SK-N-SH (cell line): ENCODE data around the gene CES5A. TPM values are rescaled to one million over a fixed set of nuclear protein-coding genes. Genes with fewer than 3 reads are reported as not detected.

Source experiments
- CTCF ChIA-PET: fragments of 300-600, 350-600 bp; formaldehyde crosslinking; extraction: SDS; loops from one replicate; lab custom pipeline; 2021; lab: Yijun Ruan, JAX
- POLR2A ChIA-PET: fragments of 350-600 bp; sonication (Branson Sonifier 250); formaldehyde crosslinking; extraction: SDS; loops from one replicate; lab custom pipeline; 2020; ENCODE audit warnings: antibody characterized with exemption, inconsistent platforms; lab: Yijun Ruan, JAX
- DNase-seq: peaks from one replicate; pipeline ENCODE4 v3.0.0; 2012
- H2AFZ ChIP-seq: fragments of 200-600 bp; sonication (generic); 2 replicates; pipeline ENCODE4 v1.8.1; 2016; ENCODE audit warnings: antibody characterized with exemption, mild to moderate bottlenecking, low read depth
- H3F3A ChIP-seq: fragments of 200-600 bp; sonication (generic); replicated peaks from 2 replicates; pipeline ENCODE3; 2016; ENCODE audit warnings: antibody characterized with exemption, mild to moderate bottlenecking; ENCODE audit not compliant: insufficient read depth
- H3K27ac ChIP-seq, 2 experiments: fragments of 200-500 bp in 1 of 2; fragments of 200-600 bp in 1 of 2; sonication (Bioruptor generic) in 1 of 2; sonication (generic), shearing (Covaris generic) in 1 of 2; 2 replicates each; pipeline versions ENCODE4 v1.5.1 to v1.6.1; 2014 to 2016; ENCODE audit warnings: low read depth in 2 of 2, inconsistent platforms in 1 of 2, low read length in 1 of 2, mild to moderate bottlenecking in 1 of 2, mixed read lengths in 1 of 2
- H3K27me3 ChIP-seq: fragments of 200-600 bp; sonication (generic), shearing (Covaris generic); 2 replicates; pipeline ENCODE4 v1.6.1; 2016; ENCODE audit warnings: mixed run types; ENCODE audit not compliant: insufficient read depth
- H3K36me3 ChIP-seq, 2 experiments: fragments of 200-500 bp in 1 of 2; fragments of 200-600 bp in 1 of 2; sonication (Bioruptor generic) in 1 of 2; sonication (generic) in 1 of 2; replicated peaks in 1 of 2; 2 replicates each; pipeline versions ENCODE3 to v1.5.1; 2014 to 2016; ENCODE audit warnings: low read length in 1 of 2, mild to moderate bottlenecking in 1 of 2; ENCODE audit not compliant: insufficient read depth in 2 of 2, control insufficient read depth in 1 of 2
- H3K4me1 ChIP-seq, 2 experiments: fragments of 200-500 bp in 1 of 2; fragments of 200-600 bp in 1 of 2; sonication (Bioruptor generic) in 1 of 2; sonication (generic), shearing (Covaris generic) in 1 of 2; 2 replicates each; pipeline versions ENCODE4 v1.5.1 to v1.6.1; 2014 to 2016; ENCODE audit warnings: low read depth in 1 of 2, low read length in 1 of 2, mixed run types in 1 of 2; ENCODE audit not compliant: insufficient read depth in 2 of 2, control insufficient read depth in 1 of 2
- H3K4me2 ChIP-seq: fragments of 200-600 bp; sonication (generic), shearing (Covaris generic); 2 replicates; pipeline ENCODE4 v1.6.1; 2017; ENCODE audit warnings: mixed run types
- H3K4me3 ChIP-seq, 2 experiments: fragments of 200-500 bp in 1 of 2; fragments of 200-600 bp in 1 of 2; sonication (Bioruptor generic) in 1 of 2; sonication (generic), shearing (Covaris generic) in 1 of 2; 2 replicates each; pipeline versions ENCODE4 v1.5.1 to v1.8.1; 2014 to 2016; ENCODE audit warnings: low read depth in 2 of 2, inconsistent platforms in 1 of 2, low read length in 1 of 2, mild to moderate bottlenecking in 1 of 2, mixed read lengths in 1 of 2, moderate library complexity in 1 of 2
- H3K79me2 ChIP-seq: fragments of 200-600 bp; sonication (generic); 2 replicates; pipeline ENCODE4 v1.8.1; 2017; ENCODE audit warnings: mild to moderate bottlenecking; ENCODE audit not compliant: insufficient read depth
- H3K9ac ChIP-seq: fragments of 200-600 bp; sonication (generic); 2 replicates; pipeline ENCODE4 v1.6.1; 2017; ENCODE audit warnings: mixed run types
- H3K9me2 ChIP-seq: fragments of 200-600 bp; sonication (generic); 2 replicates; pipeline ENCODE4 v1.6.1; 2017; ENCODE audit warnings: mixed run types
- H3K9me3 ChIP-seq: fragments of 200-600 bp; sonication (generic); 2 replicates; pipeline ENCODE4 v1.6.1; 2017; ENCODE audit warnings: mixed run types, mild to moderate bottlenecking, moderate library complexity
- H4K20me1 ChIP-seq: fragments of 200-600 bp; sonication (generic); 2 replicates; pipeline ENCODE4 v1.6.1; 2017; ENCODE audit warnings: mild to moderate bottlenecking, mixed run types; ENCODE audit not compliant: insufficient read depth
- FOSL2 ChIP-seq: IDR thresholded peaks from 2 replicates; pipeline ENCODE4 v1.4.0; 2012; ENCODE audit warnings: low read depth, mild to moderate bottlenecking, moderate library complexity, borderline replicate concordance
- NRF1 ChIP-seq: IDR thresholded peaks from 2 replicates; pipeline ENCODE4 v1.6.1; 2012; ENCODE audit warnings: low read depth, mild to moderate bottlenecking, low read length
- POLR2AphosphoS5 ChIP-seq: IDR thresholded peaks from 2 replicates; pipeline ENCODE4 v1.6.1; 2012; ENCODE audit warnings: low read depth, low read length
- REST ChIP-seq: IDR thresholded peaks from 2 replicates; pipeline ENCODE4 v1.6.1; 2012; ENCODE audit warnings: mild to moderate bottlenecking, low read depth, low read length, moderate library complexity
- RXRA ChIP-seq: IDR thresholded peaks from 2 replicates; pipeline ENCODE4 v1.4.0; 2012; ENCODE audit warnings: low read depth, mild to moderate bottlenecking, borderline replicate concordance
- SMC3 ChIP-seq: IDR thresholded peaks from 2 replicates; pipeline ENCODE4 v1.6.1; 2012; ENCODE audit warnings: low read depth, low read length, improper control_type of control experiment
- TAF1 ChIP-seq: IDR thresholded peaks from 2 replicates; pipeline ENCODE4 v1.6.1; 2012; ENCODE audit warnings: low read depth, mild to moderate bottlenecking, low read length, moderate library complexity, borderline replicate concordance
- YY1 ChIP-seq: IDR thresholded peaks from 2 replicates; pipeline ENCODE4 v1.4.0; 2012; ENCODE audit warnings: low read depth, mild to moderate bottlenecking
- WGBS: methylation state at CpG from one replicate; pipeline ENCODE4 v1.1.6; 2017; ENCODE audit warnings: low lambda C conversion rate; 5-methylcytosine and 5-hydroxymethylcytosine counted together
- polyA plus RNA-seq, 3 experiments: library from polyadenylated mRNA; depleted of rRNA; stranded (reverse); fragments of >200 nt; gene quantifications; 2 replicates each; pipeline ENCODE4 v1.2.3, GENCODE V29; 2012

CES5A gene
- polyA plus RNA-seq, 1 of the 3 experiments (the other 2 are of a cell fraction): not detected

- Histone ChIP-seq H3K4me3 (no peak overlapping the region), H3K79me2 (no peaks in the 10 kb centered on the region), H4K20me1 (no peaks in the 10 kb centered on the region), H3F3A (no peaks in the 10 kb centered on the region)
- CTCF ChIA-PET: interaction anchor here (0.6 to 2.4 kb wide), 3 partner anchors 14 to 367 kb away, joined by 3 to 9 read pairs (median 3); no protein-coding TSS in a partner anchor
- TF ChIP-seq RXRA (no peak), NRF1 (no peak), SMC3 (no peak), TAF1 (no peak), POLR2AphosphoS5 (no peak), YY1 (no peak), FOSL2 (no peak)
- TF ChIP-seq, all 33 proteins: peak for 0
- WGBS: 41% methylated on average over 10 of the region's 10 CpGs
- no peaks in the 10 kb centered on the region for H3K9me2 ChIP-seq
- no peak overlapping the region for H3K27ac ChIP-seq
- POLR2A ChIA-PET: no interaction called here
- no peaks in the 10 kb centered on the region for H3K9me3 ChIP-seq
- no peaks in the 10 kb centered on the region for H3K27me3 ChIP-seq
- no peaks in the 10 kb centered on the region for H3K36me3 ChIP-seq
- H3K4me1 ChIP-seq: no peaks in the 10 kb centered on the region
- no peak overlapping the region for H3K4me2 ChIP-seq
- no peak overlapping the region for H2AFZ ChIP-seq
- no peak for DNase-seq
- no peak overlapping the region for H3K9ac ChIP-seq
These were observed 46.5 kb downstream of the CES5A start for GRCh38 chr16:55828680-55829079.

GRCh38 chr16:55825115-55825728 is 50.0 kb downstream of the CES5A start:
- Histone ChIP-seq H3K9ac (no peak overlapping the region), H3F3A (no peaks in the 10 kb centered on the region), H3K9me3 (no peaks in the 10 kb centered on the region), H3K27me3 (no peaks in the 10 kb centered on the region), H3K27ac (no peak overlapping the region), H3K4me2 (no peak overlapping the region), H3K9me2 (no peaks in the 10 kb centered on the region), H3K4me3 (no peak overlapping the region), H3K36me3 (no peaks in the 10 kb centered on the region), H2AFZ (no peak overlapping the region), H3K79me2 (no peaks in the 10 kb centered on the region), H4K20me1 (no peaks in the 10 kb centered on the region), H3K4me1 (no peaks in the 10 kb centered on the region)
- CTCF ChIA-PET: interaction anchor here (0.9 to 1.1 kb wide), 2 partner anchors 113 to 360 kb away, joined by 3 to 4 read pairs; no protein-coding TSS in a partner anchor
- DNase-seq: no peak
- 41% methylated on average over 6 of the region's 6 CpGs for WGBS
- no peak for TF ChIP-seq REST
- POLR2A ChIA-PET: no interaction called here
